GM21360 (cell line): ENCODE data around the gene F7.
"Not testable (repeated sequence)": the region's sequence is repeated elsewhere in the genome, so short reads cannot be mapped to it uniquely, and the experiment has no call there.

ENCODE experiments used
- ATAC-seq: cut with Tn5 transposase; IDR thresholded peaks from one replicate; pipeline ENCODE4 v1.9.1; 2021; ENCODE audit warnings: mild to moderate bottlenecking, moderate library complexity; ENCODE audit not compliant: unreplicated experiment

Gene F7

DNA sequence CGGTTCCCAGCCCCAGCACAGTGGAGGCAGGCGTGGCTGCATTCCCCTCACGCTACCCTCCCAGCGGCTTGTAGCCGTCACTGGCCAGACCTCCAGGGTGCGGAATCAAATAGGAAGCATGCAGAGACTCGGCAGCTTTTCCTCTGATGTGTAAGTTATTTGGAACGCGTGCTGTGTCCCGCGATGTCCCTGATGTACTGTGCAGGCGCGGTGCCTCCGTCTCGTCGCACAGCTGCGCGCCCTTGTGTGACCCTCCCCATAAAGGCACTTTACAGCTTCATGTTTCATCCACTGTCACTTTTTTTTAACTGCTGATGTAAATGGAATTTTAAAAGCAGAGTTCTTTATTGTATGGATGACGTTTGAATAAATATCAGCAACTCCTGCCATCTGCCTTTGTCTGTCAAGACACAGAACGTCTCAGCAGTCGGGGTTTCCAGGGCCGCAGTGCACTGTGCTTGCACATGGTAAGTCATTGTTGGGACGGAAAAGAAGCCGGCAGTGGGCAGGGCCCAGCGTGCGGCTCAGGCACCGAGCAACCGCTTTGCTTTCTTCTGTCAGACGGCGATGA lies 7.3 kb upstream of the F7 start:
- ATAC-seq = no peak

DNA sequence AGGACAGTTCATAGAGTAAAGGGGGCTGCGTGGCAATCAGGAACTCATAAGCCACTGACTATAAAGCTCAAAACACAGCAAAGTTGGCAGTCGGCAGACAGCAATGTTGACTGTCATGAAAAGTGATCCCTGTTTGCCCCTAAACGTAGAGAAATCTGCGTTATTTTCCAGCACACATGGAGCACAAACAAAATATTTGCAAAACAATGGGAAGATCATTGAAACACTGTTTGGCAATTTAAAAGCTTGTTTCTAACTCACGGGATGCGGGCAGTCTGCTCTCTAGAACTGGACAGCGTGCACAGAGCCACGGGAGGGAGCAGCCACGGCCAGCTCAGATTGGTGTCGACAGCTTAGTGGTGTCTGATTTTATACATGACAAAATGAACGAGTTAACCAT lies 6.4 kb upstream of the F7 start:
- no peak for ATAC-seq

- not testable (repeated sequence) for ATAC-seq
These were observed 3.3 kb upstream of the F7 start for GRCh38 chr13:113102302-113102701.

DNA sequence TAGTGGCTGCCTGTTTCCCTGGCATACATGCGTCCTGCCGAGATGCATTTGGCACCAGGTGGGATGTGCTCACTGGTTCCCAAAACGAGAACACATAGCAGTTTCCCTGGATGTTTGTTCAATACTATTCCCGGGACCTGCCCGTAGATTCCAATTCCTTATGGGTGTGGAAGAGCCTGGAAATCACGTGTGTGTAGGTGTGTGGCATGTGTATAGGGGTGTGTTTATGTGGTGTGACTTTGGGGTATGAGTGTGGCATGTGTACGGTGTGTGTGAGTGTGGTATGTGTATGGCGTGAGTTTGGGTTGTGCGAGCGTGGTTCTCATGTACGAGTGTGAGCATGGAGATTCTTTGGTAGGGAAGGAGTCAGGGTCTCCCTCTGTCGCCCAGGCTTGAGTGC lies 2.9 kb upstream of the F7 start:
- no peak for ATAC-seq

- ATAC-seq = no peak
These were observed 1.9 kb upstream of the F7 start for GRCh38 chr13:113103646-113104045.

DNA sequence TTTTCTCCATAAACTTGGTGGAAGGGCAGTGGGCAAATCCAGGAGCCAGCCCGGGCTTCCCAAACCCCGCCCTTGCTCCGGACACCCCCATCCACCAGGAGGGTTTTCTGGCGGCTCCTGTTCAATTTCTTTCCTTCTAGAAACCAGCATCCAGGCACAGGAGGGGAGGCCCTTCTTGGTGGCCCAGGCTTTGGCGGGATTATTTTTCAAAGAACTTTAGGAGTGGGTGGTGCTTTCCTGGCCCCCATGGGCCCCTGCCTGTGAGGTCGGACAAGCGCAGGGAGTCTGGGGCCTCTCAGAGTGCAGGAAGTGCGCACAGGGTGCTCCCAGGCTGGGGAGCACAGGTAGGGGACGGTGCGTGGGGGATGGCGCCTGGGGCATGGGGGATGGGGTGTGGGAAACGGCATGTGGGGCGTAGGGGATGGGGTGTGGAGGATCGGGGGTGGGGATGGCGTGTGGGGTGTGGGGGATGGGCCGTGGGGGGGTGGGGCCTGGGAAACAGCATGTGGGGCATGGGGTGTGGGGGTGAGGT lies 396 bp downstream of the F7 start:
- ATAC-seq = no peak

DNA sequence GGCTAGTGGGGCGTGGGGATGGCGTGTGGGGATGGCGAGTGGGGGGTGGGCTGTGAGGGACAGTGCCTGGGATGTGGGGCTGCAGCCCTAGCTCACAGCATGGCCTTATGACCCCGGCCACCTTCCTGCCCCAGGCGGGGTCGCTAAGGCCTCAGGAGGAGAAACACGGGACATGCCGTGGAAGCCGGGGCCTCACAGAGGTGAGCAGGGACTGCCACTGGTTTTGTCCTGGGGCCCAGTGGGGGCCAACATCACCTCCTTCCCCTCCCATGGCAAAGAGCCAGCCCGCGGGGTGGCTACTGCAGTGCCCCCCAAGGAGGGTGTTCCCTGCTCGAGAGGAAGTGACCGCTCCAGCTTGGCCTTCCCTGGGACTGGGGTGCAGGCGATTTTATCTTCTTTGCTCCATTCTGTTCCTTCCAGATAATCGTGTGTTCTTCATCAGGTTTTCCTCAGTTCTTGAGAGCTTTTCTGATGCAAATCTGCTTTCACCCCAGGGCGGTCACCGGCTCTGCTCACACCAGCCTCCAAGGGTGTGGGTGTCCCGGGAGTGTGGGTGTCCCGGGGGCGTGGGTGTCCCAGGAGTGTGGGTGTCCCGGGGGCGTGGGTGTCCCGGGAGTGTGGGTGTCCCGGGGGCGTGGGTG lies 1.2 kb downstream of the F7 start:
- ATAC-seq = no peak

GRCh38 chr13:113108521-113108920 lies 2.9 kb downstream of the F7 start:
- ATAC-seq = not testable (repeated sequence)

- ATAC-seq = no peak
These were observed 3.8 kb downstream of the F7 start for GRCh38 chr13:113109151-113110047.

GRCh38 chr13:113110048-113110851 lies 4.7 kb downstream of the F7 start:
- no peak for ATAC-seq

GRCh38 chr13:113110852-113111315 lies 5.3 kb downstream of the F7 start:
- no peak for ATAC-seq

DNA sequence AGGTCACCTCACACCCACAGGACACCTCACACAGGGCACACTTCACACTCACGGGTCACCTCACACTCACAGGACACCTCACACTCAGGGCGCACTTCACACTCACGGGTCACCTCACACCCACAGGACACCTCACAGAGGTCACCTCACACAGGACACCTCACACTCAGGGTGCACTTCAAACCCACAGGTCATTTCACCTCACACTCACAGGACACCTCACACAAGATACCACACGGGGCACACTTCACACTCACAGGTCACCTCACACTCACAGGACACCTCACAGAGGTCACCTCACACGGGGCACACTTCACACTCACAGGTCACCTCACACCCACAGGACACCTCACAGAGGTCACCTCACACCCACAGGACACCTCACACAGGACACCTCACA lies 6.2 kb downstream of the F7 start:
- not testable (repeated sequence) for ATAC-seq

GRCh38 chr13:113112475-113112874 lies 6.9 kb downstream of the F7 start:
- not testable (repeated sequence) for ATAC-seq

- ATAC-seq = no peak
These were observed 7.6 kb downstream of the F7 start for GRCh38 chr13:113112893-113113845.

DNA sequence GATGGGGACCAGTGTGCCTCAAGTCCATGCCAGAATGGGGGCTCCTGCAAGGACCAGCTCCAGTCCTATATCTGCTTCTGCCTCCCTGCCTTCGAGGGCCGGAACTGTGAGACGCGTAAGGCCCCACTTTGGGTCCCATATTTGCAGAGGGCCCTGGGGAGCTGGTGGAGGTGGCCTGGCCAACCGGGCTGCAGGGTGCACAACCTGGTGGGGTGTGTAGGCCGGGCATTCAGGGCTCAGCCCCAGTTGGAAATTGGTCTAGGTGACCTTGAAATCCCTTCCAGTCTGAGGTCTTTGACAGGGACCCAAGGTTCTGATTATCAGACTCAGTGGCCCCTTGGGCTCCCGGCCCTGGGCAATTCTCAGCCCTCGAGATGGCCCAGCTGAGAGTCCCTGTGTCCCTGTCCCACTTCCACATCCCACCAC lies 8.3 kb downstream of the F7 start:
- no peak for ATAC-seq

- no peak for ATAC-seq
These were observed 9.1 kb downstream of the F7 start for GRCh38 chr13:113114511-113115362.

DNA sequence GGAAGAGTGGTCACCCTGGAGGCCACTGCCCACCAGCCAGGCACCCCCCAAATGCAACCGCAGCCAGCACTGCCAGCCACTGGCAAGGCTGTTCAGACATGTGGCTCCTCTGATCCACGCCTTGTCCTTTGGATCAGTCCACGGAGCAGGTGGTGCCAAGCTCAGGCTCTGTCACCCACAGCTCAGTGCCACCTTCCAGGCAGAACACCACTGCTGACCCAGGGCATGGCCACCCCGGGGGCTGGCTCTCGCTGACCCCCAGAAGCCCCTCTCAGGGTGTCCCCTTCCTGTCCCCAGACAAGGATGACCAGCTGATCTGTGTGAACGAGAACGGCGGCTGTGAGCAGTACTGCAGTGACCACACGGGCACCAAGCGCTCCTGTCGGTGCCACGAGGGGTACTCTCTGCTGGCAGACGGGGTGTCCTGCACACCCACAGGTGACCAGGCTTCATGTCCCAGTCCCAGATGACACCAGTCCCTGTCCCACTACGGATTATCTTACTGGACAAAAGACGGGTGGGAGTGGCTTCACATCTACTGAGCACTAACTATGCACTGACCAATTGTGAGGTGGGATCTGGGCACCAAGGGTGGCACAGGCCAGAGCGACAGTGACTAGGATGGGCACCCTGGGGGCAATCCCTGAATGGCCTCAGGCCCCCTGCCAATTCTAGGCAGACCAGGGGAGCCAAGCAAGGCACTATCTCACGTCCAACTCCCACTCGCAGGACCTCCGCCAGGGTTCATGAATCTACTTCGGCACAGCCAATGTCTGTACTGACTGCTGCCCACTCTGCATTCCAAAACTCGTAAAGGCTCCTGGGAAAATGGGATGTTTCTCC lies 10.0 kb downstream of the F7 start:
- ATAC-seq = no peak
